NCI-H524 (cell line): ENCODE results near the gene FLT3LG.
A peak's percentile ranks its signal among the peaks of the same experiment; 100 is the strongest.

Experiments used
- DNase-seq, 2 experiments: peaks; one replicate each; lab custom pipeline; 2025; lab: John Stamatoyannopoulos, UW

The FLT3LG gene

DNA sequence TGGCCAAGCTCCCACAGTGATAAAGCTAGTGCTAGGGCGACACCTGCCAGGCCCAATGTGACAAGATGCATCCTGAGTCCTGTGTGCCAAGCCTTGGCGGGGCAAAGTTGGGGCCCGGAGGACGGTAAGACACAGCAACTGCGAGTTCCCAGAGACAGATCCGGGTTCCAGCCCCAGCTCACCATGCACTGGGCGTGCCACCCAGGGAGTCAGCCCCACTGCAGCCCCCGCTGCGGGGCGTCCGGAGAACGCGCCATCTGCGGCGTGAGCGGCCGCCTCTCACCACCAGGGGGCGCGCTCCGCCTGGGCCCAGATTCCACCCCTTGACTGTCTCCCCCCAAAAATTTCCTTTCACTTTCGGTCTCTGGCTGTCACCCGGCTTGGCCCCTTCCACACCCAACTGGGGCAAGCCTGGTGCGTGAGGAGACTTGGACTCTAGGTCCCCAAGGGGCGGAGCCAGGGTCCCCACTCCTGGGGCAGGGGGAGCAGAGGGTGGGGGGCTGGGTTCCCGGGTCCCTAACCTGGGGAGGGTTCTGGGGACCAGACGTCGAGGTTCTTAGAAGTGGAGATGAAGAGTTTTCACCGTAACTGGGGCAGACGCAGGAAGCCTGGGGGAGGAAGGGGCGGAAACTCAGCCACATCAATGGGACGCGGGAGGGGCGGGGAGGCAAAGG is at the start of gene FLT3LG:
Gene FLT3LG (plus strand): TSS at position 348 of the 674 bp plus-strand sequence. CDS start 425 bp downstream, outside the sequence.
- DNase-seq, result peak; percentile 24 to 71

DNA sequence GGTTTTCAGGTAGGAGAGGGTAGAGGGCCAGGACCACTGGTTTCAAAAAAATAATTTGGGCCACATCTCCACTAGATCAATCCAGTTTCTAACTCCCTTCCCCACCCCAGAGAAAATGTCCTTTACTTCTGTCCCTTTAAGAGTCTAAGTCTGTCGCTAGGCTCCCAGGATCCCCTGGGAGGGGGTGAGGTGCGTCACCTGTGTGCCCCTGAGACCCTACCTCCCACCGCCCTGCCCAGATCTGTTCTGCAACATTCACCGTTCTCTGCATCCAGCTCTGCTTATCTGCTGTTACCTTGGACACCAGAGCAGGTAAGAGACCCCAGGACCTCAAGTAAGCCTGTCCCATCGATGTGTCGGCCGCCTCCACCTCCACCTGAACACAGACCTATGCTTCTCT is 48.8 kb upstream of the FLT3LG start, which contains the start of gene GFY:
Gene GFY (plus strand): TSS at position 211 of the 400 bp plus-strand sequence. CDS start 1,043 bp downstream, outside the sequence.
- DNase-seq, result no peak

DNA sequence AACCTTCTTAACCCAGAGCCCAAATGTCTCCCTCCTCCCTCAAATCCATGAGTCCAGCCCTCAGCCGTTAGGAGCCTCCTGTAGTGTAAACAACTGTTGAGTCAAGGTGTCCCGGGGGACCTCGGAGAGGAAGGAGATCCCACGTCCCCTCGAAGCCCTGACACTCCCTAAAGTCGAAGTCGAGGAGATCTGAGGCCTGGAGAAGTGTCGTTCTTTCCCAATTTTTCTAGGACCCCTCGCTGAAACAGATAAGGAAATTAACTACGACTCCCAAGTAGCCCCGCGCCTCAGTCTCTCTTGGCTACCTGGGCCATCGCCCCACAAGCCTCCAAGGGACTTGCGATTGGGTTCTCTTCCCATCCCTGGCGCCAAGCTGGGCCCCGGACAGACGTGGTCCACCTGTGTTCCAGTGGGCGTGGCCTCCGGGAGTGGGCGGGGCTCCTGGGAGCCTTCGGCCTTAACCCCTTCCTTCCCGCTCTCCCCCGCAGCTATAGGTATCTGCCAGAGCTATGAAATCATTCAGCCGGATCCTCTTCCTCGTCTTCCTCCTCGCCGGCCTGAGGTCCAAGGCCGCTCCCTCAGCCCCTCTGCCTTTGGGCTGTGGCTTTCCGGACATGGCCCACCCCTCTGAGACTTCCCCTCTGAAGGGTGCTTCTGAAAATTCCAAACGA is 48.0 kb upstream of the FLT3LG start:
- peak in 1 of 2 experiments; percentile 35 for DNase-seq

DNA sequence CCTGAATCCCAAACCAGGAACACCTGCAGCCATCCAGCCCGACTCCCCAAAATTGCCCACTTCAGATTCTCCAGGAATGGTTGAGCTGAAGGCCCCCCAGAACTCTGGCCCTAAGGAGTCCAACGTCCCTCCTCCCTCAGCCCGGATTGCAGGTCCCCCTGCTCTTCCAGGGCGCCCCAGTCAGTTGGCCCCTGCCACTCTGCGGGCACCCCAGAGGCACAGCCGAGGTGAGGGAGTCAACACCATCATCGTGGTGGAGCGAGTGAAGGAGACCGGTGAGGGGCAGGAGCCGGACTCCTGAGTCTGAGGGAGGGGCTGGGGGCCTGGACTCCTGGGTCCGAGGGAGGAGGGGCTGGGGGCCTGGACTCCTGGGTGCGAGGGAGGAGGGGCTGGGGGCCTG is 46.7 kb upstream of the FLT3LG start:
- DNase-seq, result no peak

- peak in 1 of 2 experiments; percentile 49 for DNase-seq
Measured at GRCh38 chr19:49427855-49428546, 46.0 kb upstream of the FLT3LG start.

DNA sequence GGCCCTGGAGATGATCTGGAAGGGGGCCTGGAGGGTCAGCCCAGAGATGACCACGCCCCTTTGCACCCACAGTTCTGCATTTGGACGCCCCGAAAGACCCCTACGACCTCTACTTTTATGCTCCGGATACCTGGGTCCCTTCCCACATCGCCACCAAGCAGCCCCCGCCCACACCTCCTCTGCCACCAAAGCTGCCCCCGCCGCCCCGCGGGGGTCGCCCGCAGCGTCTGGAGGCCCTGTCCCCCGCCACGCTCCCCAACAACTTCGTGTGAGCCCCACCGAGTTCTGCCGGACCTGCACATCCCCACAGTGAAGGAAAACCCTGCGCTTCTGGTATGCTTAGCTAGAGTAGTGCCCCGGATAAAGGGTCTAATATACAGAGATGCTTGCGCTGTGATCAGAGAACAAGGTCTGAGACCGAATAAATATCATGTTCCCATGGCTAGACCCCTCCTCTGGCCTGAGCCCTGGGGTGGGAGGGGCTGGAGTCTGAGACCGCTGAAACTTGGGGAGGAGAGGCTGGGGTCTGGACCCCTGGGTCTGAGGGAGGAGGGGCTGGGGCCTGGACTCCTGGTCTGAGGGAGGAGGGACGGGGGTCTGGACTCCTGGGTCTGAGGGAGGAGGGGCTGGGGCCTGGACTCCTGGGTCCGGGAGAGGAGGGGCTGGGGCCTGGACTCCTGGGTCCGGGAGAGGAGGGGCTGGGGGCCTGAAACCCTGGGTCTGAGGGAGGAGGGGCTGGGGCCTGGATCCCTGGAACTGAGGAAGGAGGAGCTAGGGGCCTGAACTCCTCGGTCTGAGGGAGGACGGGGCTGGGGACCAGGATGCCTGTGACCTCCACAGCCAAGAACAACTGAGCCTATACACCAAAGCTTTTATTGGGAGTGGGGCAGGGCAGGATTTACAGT is 45.2 kb upstream of the FLT3LG start:
- no peak for DNase-seq

DNA sequence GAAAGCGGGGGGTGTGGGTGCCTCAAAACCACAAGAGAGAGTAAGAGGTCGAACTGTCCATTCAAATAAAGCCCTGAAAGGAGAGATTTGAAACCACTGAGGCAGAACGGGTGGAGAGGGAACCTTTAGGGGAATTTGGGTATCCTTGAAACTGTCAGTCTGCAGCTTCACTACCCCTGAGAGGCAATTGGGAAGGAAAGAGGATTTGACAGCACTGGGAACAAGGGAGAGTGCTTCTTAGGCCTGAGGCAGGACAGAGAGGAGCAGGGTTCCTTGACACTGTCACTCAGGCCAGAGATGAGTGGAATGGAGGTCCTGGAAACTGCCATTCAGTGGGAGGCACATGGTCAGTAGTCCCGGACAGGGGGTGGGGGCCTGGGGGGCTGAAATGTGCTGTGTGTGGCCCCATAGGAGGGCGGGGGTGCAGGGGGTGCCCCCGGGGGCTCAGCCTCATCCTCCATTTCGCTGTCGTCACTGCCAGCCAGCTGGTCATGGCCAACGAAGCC is 43.8 kb upstream of the FLT3LG start:
- DNase-seq, result no peak

- DNase-seq, result no peak
Measured at GRCh38 chr19:49430678-49431329, 43.2 kb upstream of the FLT3LG start.

GRCh38 chr19:49431330-49431749 is 42.7 kb upstream of the FLT3LG start:
- no peak for DNase-seq

GRCh38 chr19:49432141-49433073 is 41.6 kb upstream of the FLT3LG start:
- DNase-seq, result no peak

GRCh38 chr19:49433240-49433901 is 40.6 kb upstream of the FLT3LG start:
- no peak for DNase-seq

GRCh38 chr19:49434907-49435583 is 39.0 kb upstream of the FLT3LG start:
- DNase-seq, result no peak

DNA sequence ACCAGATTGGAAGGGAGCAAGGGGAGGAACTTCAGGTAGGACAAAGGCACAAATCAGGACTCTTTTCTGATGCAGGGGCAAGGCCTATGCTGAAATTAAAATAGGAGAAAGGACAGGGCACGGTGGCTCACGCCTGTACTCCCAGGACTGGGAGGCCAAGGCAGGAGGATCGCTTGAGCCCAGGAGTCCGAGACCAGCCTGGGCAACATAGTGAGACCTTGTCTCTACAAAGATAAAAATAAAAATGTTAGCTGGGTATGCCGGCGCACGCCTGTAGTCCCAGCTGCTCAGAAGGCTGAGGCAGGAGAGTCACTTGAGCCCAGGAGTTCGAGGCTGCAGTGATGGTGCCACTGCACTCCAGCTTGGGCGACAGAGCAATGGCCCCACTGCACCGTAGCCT is 38.3 kb upstream of the FLT3LG start:
- no peak for DNase-seq

GRCh38 chr19:49436381-49437017 is 37.5 kb upstream of the FLT3LG start:
- DNase-seq, result no peak

- peak; percentile 99 for DNase-seq
Measured at GRCh38 chr19:49437231-49437630, 36.8 kb upstream of the FLT3LG start.

DNA sequence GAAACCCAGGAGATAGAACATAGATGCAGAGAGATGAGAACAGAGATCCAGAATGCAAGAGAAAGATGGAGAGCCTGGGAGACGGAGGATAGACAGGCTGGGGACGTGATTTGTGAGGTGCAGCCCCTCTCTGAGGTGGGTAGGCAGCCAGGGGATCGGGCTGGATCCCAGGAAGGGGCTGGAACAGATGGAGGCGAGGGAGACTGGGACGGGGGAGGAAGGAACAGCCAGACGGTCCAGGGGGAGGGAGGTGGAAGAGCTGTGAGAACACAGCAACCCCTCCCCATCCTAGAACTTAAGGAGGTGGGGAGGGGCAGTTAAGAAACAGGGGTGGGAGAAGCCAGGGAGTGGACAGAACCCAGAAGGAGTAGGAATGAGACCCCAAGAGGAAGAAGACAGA is 35.8 kb upstream of the FLT3LG start:
- DNase-seq, result peak; percentile 89 to 93

DNA sequence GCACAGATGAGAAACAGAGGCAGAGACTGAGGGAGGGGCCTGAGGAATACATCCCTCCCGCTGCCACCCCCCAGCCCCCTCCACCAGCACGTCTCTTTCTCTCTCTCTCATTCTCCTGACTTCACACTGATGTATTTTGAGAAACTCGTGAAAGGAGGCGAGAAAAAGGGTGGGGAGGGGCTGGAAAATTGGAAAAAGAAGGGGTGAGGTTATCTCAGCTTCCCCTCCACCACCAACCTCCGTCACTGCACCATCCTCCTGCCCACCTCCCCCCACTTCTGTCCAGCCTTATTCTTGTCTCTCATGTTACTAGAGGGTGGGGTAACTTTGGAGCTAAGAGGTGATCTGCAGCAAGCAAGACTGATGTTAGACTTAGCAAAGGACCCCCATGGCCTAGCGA is 34.2 kb upstream of the FLT3LG start:
- DNase-seq, result no peak
